HG03175 (cell line): ENCODE measurements around the gene GPC3.

Source experiments
- ATAC-seq: cut with Tn5 transposase; IDR thresholded peaks from one replicate; pipeline ENCODE4 v1.9.1; 2021; ENCODE audit warnings: mild to moderate bottlenecking, moderate library complexity; ENCODE audit not compliant: unreplicated experiment

The GPC3 gene

DNA sequence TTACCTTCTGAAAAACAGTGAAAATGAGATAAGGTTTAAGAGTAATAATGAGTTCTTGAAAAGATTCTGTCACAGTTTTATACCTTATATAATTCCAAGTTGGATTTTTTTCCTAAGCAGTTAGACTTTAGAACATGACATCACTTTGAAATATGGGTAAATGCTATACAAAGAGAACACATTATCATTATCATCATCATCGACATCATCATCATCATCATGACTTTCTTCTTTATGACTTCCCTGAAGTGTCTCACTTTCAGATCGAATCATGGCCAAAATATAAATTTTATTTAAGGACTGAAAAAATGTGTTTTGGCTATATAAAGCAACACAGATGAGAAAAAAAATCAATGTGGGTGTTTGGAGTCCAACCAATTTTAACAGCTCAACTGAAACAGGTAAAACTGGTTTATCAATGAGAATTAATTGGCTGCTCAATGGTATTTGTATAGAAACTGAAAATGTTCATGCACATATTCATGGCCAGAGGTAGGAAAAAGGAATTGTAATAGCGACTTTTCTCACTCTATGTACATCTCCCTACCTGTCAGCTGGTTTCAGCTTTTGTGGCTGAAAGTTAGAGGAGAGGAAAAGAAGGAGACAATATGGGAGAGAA is 327.0 kb downstream of the GPC3 start:
- ATAC-seq = no peak

DNA sequence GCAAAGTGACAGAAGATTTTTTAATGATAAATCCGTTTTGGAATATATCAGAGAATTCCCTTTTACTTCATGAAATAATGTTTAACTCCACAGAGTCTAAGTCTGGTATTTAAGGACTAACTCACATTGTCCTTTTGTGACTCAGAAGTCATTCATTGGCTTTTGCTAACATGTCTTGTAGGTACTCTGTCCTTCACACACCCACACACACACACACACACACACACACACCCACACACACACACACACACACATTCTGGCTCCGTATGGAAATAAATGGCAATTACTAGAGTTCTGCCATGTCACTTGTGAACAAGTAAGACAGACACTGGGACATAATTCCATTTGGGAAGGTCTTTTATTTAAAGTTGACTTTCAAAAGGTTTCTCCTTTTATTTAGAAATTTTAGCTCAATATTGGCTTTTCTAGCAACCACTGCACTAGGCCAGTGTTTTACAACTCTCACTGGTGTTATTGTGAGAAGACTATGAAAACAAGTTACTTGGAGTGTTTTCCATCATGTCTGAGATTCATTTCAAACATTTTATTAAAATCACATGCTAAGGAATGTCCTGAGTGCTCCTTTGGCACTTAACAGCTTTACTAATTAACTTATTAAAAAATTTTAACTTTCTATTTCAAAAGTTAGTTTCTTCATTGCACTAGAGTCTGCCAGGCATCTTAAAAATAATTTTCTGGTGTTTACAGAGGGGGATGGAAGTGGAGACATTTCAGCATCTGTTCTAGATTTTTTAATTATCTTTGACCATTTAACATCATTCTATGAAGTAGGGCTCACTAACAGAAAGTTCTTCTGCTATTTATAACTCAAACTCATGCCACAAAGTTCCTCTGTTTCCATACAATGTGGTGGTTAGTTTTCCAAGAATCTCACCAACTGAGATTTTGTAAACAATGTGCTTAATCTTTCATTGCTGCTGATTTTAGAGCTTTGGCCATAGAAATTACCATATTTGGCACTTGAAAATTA is 329.8 kb downstream of the GPC3 start:
- ATAC-seq = no peak

DNA sequence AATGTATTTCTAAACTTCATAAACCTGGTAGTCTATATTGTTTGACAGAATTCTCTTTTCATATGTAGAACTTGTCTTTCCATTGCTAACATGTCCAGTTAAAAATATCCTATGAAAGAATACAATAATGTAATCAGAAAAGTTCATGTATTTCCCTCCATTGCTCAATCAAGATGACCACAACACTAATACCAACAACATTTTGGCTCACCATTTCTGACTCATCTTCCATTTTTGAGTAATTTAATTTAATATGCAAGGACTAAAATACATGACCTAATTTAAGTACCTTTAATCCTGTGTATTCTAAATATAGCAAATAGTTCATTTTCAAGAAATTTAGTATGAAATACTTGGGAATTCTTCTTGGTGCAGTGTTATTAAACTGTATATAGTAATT is 330.6 kb downstream of the GPC3 start:
- no peak for ATAC-seq

DNA sequence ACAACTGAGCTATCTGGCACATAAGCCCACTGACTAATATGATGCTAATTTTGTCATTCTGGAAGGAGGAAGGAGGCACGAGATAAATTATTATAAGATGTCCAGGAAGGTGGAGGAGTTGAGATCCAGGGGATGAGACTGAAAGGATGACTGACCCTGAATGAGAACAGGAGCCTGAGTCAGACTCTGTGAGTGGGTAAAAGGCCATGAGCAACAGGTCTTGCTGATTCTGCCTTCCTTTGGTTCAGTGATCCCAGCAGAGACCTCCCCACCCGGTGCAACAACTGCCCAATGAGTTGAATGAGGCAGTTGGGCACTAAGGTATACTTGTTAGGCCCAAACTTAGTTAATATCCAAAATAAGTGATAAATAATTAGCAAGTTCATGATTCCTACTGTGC is 332.0 kb downstream of the GPC3 start:
- ATAC-seq = no peak

DNA sequence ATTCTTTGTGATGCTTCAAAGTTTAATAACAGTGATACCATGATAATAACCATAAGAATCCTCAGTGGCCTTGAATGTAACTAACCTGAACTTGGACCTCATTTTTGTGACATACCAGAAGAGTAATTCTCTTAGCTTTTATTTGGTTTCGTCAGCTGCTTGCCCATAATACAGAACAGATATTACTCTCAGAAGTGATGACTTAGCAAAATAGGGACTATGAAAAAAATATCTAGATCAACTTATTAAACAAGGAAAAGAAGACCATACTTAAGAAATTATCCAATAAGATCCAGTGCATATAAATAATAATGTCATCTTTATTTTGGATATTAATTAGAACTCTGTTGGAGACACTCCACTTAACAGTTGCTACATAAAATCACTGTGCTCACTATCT is 333.2 kb downstream of the GPC3 start:
- no peak for ATAC-seq

DNA sequence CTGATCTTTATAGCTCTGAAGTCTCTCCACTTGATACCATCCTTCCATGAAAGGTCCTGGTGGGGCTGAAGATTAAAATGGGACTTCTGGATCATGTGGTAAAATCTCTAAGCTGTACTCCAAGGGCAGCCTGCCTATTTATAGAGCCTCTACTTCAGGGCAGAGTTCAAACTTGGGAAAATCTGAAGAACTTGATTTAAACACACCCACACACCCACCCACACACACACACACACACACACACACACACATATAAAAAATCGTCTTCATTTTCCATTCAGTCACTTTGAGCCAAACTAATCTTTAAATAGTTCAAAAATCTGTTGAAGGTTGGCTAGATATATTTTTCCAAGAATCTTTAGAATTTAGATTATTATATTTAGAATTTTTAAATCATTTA is 335.2 kb downstream of the GPC3 start:
- no peak for ATAC-seq

DNA sequence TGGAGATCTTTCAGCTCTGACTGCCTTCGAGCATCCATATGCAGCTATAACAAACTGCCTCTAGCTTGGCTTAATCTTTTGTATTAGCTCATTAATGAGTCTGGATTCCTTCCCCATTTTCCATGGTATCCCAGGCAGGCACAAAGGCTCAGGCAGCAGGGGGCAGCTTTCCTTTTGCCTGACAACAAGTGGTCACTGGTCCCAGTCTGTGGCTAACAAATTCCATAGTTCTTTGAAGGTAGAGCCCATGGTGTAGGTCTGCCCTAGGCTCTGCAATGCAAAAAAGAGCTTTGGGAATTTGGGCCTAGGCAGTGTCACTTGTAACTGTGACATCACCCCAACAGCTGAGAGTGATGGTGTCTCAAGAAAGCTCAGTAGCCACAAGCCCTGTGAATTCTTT is 335.7 kb downstream of the GPC3 start:
- no peak for ATAC-seq

DNA sequence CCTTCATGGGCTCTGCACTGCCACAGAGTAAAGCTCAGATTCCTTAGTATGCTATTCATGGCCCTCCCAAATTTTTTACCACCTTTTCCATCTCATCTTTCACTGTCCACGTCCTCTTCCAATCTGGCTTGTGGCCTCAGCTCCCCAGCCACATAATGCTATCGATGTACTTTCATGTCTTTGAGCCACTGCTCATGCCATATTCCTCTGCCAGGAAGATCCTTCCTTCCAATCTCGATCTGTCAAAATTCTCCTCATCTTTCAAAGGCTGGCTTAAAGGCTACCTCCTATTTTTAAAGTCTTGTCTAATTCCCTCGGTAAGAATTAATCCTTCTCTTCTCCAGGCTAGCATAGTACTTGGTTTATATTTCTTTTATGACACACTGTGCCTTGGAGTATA is 336.8 kb downstream of the GPC3 start:
- no peak for ATAC-seq

DNA sequence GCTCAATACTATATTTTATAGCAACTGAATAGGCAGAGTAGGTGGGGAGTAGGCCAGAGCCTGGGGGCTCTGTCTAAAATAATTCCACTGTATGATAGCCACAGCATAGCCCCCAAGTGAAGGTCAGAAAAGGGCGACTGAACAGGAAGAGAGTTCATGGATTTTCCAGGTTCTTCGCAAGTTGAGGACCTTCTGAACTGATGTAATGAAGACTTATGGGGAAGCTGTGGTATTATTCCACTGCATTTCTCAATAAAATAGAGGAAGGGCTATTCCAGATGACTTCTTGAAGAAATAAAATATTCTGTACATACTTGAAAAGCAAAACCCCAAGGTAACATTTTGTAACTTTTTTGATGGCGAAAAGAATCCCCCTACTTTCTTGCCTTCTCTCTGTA is 338.7 kb downstream of the GPC3 start:
- no peak for ATAC-seq

DNA sequence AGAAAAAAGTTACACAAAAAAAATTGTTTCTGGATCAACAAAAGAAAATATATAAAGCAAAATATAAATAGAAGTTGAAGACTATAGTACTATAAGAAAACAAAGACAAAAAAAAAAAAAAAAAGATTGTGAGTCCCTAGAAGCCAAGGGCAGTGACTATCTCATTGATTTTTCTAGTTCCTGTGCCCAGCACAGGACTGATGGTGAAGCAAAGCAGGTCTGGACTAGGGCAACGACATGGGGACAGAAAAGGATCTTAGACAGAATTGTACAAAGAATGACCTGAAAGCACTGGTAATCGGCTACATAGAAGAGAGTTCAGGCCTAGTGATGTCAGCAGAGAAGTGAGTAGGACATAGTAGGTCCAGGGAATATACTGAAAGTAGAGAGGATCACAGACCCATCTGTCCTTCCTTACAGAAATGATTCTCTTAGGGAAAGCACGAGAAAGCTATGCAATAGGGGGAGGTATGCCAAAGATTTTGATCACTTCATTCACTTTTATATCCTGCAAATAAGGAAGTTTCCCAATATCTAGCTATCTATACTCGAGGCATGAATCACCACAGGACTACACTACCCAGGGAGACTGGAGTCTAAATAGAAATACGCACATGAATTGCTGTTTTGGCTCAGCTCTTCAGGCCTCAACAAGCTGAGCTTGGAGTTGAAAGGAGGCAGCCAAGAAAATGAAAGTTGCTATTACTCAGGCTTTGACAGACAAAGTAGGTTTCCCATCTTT is 339.2 kb downstream of the GPC3 start:
- no peak for ATAC-seq

DNA sequence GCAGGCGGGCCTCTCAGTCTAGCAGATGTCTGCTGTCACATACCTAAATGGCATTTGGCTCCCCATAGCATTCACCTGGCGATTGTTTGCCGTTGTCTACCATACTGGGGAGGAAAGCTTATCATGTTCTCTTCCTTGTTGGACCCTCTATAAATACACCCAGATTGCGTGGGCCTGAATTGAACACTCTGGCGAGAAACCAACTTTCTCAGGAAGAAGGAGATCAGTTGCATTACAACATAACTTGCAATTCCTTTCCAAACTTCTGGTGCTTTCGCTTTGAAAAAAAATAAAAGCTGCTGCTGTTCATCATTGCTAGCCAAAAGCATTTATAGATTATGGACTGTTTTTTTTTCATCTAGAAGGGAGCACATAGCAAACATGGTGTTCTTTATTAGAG is 340.1 kb downstream of the GPC3 start:
- ATAC-seq = no peak

DNA sequence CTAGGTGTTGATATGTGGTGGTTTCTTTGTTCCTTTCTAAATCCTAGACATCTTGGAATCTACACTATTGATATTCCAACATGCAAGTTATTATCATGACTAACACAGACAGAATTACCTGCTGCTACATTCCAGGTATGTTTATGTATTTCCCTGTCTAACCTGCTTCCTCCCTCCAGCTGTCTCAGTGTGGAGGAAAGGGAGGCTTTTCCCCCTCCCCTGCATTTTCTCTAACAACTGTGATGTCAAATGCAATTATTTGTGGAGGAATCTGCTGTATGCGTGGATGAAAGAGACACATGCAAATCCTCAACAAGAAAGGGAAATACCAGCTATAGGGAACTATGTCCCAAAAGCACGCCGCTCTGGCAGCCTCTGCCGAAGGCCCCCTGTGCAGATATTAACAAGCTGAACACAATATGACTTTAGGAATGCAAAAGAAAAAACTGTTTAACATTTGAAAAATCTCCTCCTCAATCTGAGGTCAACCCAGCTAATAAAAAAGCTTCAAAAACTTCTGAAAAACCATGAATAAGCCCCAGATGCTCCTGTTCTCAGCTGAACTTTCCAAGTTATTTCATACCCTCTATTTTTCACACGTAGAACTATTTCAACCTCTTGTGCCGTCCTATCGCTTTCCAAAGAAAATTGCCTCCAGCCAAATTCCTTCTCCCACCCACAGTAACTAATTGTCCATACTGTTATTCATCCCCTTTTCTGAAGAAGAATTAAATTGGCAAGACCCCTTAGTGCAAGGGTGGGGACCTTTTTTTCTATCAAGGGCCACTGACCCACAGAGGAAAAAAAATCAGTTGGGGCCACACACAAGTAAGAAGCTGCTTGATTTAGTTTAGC is 345.0 kb downstream of the GPC3 start:
- ATAC-seq = no peak

DNA sequence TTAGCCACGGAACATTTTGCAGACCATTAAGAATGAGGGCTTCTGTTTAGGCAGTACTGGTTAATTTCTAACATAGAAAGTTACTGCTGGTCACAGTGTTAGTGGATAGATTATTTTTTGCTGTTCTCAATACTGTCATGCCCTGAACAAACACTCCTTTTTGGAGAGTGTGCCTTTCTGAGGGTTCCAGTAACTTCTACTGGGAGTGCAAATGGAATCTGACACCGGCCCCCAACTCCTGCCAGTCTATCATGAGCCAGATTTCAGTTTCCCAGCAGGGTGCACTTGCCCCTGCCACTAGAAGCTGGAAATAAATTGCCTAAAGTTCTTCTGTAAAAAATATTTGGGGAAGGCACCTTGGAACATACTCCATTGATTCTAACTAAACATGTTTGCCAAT is 345.7 kb downstream of the GPC3 start:
- ATAC-seq = no peak

DNA sequence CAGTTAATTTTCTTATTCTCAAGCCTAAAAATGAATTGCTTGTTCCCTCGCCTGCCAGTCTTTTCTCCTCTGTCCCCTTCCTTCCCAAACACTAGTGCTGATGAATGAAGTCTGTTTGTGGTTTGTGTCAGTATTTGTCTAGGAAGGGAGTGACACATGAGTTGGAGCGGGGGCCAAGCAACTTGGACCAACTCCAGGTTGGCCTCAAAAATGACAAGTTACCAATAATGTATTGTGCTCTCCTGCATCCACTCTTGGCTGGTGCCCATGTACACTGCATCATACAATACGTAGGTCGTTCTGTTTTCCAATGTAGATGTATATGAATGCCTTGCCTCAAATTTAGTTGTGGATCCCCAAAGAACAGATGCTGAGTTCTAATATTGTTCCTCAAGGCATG is 347.1 kb downstream of the GPC3 start:
- no peak for ATAC-seq

DNA sequence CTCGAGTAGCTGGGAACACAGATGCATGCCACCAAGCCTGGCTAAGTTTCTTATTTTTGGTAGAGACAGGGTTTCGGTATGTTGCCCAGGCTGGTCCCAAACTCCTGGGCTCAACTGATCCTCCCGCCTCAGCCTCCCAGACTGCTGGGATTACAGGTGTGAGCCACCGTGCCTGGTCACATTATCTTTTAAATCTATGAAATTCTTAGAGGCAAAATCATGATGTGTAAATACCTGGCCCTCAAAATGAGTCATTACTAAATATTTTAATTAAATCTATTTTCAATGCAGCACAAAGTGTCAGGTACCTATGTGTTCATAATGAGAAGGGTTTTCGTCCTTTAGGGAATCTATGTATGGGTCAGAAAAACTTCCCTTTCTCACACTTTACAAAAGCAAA is 347.6 kb downstream of the GPC3 start:
- ATAC-seq = no peak

DNA sequence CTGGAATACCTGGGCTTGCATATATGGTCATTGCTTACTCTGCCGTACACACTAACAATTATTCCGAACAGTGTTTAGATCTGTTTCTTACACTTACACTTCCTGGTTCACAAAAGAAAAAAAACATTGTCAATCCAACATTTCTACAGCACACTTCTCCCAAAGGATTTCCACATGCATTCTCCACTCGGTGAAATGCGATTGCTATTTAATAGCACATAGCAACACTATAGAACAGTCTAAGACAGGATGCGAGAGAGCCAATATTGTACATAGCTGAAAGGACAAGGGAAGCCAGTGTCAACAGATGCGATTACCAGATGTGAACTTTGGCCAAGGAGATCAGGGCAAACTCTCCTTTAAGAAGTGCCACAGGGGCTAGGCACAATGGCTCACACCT is 349.4 kb downstream of the GPC3 start:
- ATAC-seq = no peak

DNA sequence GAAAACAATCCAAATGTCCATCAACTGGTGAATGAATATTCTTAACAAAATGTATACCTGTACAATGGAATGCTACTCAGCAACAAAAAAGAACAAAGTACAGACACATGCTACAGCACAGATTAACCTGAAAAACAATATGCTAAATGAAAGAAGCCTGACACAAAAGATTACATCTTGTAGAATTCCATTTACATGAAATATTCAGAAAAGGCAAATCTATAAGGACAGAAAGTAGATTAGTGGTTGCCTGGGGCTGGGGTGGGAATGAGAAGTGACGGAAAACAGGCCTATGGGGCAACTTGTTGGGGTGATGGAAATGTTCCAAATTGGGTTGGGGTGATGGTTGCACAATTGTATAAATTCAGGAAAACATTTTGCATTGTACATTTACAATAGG is 351.0 kb downstream of the GPC3 start:
- ATAC-seq = no peak

DNA sequence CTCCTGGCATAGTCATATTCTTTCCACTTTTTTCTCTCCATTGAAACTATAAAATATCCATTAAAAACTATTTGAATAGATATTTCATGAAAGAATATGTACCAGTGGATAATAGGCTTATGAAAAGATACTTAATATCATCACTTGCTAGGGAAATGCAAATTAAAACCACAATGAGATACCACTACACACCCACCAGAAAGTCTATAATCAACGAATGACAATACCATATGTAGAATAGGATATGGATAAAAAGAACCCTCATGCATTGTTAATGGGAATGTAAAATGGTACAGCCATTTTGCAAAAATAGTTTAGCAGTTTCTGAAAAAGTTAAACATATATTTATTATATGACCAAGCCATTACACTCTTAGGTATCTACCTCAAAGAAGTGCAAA is 351.4 kb downstream of the GPC3 start:
- no peak for ATAC-seq

DNA sequence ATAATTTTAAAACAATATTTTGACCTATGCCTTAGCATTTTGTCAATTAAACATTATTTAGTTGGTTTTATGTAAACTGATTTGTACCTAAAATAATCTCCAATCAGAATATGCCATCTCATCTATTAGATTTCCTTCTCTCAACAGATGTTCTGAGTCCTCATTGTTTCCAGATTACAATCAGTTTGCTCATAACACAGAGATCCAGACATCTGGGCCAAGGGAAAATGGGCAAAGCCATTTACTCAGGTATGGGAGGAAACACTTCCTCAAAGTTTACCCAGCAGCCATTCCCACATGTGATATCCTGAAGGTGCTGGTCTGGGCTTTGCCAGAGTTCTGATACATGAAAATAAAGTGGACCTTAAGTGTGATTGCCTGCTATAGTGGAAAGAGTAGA is 352.2 kb downstream of the GPC3 start:
- ATAC-seq = no peak

DNA sequence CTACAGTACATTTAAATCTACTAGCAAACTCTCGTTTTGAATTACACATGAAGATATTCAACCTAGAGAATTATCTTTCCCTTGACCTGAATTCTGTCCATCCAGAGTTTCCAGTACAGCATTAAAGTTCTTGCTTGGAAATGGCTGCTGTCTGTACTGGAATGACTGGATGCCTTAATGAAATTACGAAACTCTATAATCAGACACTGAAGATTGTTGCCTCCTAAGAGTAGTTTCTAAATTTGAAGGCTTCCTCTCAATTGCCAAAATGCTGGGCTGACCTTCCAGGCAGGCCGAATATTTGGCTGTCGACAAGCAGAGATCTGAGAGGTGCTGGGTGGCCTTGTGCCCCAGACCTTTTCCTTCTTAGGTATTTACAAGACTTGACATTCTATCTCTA is 355.0 kb downstream of the GPC3 start:
- no peak for ATAC-seq

DNA sequence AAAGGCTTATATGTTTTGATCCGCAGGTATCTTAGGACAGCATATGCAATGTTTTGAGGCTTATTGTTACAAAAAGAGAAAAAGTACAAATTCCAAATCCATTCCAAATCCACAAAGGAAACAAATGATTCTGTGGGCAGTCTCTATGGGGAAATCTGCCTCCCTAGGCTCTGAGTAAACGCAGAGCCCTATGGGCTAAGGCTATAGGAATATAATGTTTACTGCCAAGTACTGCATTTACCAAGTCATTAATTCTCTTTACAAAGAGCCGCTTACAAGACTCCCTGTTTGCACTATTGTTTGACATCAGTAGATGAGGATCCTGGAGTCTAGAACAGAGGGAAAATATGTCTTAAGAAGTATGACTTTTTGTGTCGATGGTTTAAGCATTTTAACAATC is 357.7 kb downstream of the GPC3 start:
- no peak for ATAC-seq
